ENCODE measurements around the gene TP53RK. TPM values are rescaled to one million over a fixed set of nuclear protein-coding genes. Genes with fewer than 3 reads are reported as not detected.

Gene TP53RK
- total and polyA plus RNA-seq, 2 of the 13 experiments (the other 11 are each of a cell fraction or from before 2014, with no cell fraction given) = 12.9 to 25.5 TPM

- TF ChIP-seq SAFB2 (CRISPR knock-in tag; IDR thresholded peaks at IDR 0.05; ENCODE audit: borderline replicate concordance, low read depth) (peak; percentile 63; the same call in 1 of the 2 replicates), NFRKB (IDR thresholded peaks at IDR 0.05) (no peak), SMARCE1 (IDR thresholded peaks at IDR 0.05; ENCODE audit: borderline replicate concordance) (no peak), HMG20B (CRISPR knock-in tag; conservative IDR thresholded peaks at IDR 0.05) (0 out of 2 replicates have a peak, but pooled peaks have one; percentile 35), AHR (CRISPR knock-in tag; IDR thresholded peaks at IDR 0.05) (no peak), ZNF691 (CRISPR knock-in tag; IDR thresholded peaks at IDR 0.05; ENCODE audit: borderline replicate concordance, low read depth) (0 out of 2 replicates have a peak, but pooled peaks have one; percentile 57), ZNF781 (CRISPR knock-in tag; IDR thresholded peaks at IDR 0.05; ENCODE audit: borderline replicate concordance, not compliant biosample characterization) (no peak), CENPT (CRISPR knock-in tag; IDR thresholded peaks at IDR 0.05; ENCODE audit: low read depth) (no peak), DBP (CRISPR knock-in tag; IDR thresholded peaks at IDR 0.05; ENCODE audit: not compliant biosample characterization) (no peak), ZNF280D (CRISPR knock-in tag; IDR thresholded peaks at IDR 0.05) (peak; percentile 70; the same call in 1 of the 2 replicates), ZMYM4 (CRISPR knock-in tag; IDR thresholded peaks at IDR 0.05) (peak; percentile 64), HINFP (CRISPR knock-in tag; IDR thresholded peaks at IDR 0.05; ENCODE audit: low read depth) (peak; percentile 88), ARNTL (CRISPR knock-in tag; IDR thresholded peaks at IDR 0.05) (0 out of 2 replicates have a peak, but pooled peaks have one; percentile 7), MEIS2 (CRISPR knock-in tag; IDR thresholded peaks at IDR 0.05) (0 out of 2 replicates have a peak, but pooled peaks have one; percentile 37), ZNF230 (CRISPR knock-in tag; IDR thresholded peaks at IDR 0.05) (0 out of 2 replicates have a peak, but pooled peaks have one; percentile 49), ZNF362 (CRISPR knock-in tag; IDR thresholded peaks at IDR 0.05; ENCODE audit: borderline replicate concordance) (no peak), MED1 (CRISPR knock-in tag; IDR thresholded peaks at IDR 0.05) (peak; percentile 48), GLI4 (CRISPR knock-in tag; IDR thresholded peaks at IDR 0.05; ENCODE audit: borderline replicate concordance) (no peak), FOSL2 (CRISPR knock-in tag; IDR thresholded peaks at IDR 0.05) (peak; percentile 22; the same call in 1 of the 2 replicates), SP5 (CRISPR knock-in tag; IDR thresholded peaks at IDR 0.05; ENCODE audit: borderline replicate concordance, low read depth) (peak; percentile 39; the same call in 1 of the 2 replicates), TGIF2 (CRISPR knock-in tag; IDR thresholded peaks at IDR 0.05) (peak; percentile 91), ZSCAN22 (CRISPR knock-in tag; IDR thresholded peaks at IDR 0.05) (no peak)
Observed at GRCh38 chr20:46681032-46681854, 8.0 kb downstream of the TP53RK start (continued).

All from HepG2 (cell line).